Cardiac muscle cell (in vitro differentiated cells and primary cell): ENCODE measurements around the gene NAGLU. TPM values are rescaled to one million over a fixed set of nuclear protein-coding genes. Genes with fewer than 3 reads are reported as not detected.
"Not testable (repeated sequence)": the region's sequence is repeated elsewhere in the genome, so short reads cannot be mapped to it uniquely, and the experiment has no call there.

Experiments
- DNase-seq, 2 donors: peaks; one replicate each; pipeline versions ENCODE4 v3.0.0 to v3.0.0-alpha.2; 2010 to 2017; ENCODE audit warnings: low read depth in 1 of 2, low spot score in 1 of 2
- H3K27ac ChIP-seq: fragments of 200-600 bp; sonication (generic); 2 replicates; pipeline ENCODE4 v1.5.1; 2016
- H3K27me3 ChIP-seq: fragments of 200-600 bp; sonication (generic); 2 replicates; pipeline ENCODE4 v1.6.0; 2016; ENCODE audit warnings: control low read depth
- H3K36me3 ChIP-seq: fragments of 200-600 bp; sonication (generic); 2 replicates; pipeline ENCODE4 v1.5.1; 2016; ENCODE audit warnings: control low read depth
- H3K4me1 ChIP-seq: fragments of 200-600 bp; sonication (generic); 2 replicates; pipeline ENCODE4 v1.8.1; 2017; ENCODE audit warnings: low read depth, mild to moderate bottlenecking, mixed run types
- H3K4me3 ChIP-seq: fragments of 200-600 bp; sonication (generic); 2 replicates; pipeline ENCODE4 v1.5.1; 2016; ENCODE audit warnings: mild to moderate bottlenecking
- H3K9me3 ChIP-seq: fragments of 200-600 bp; sonication (generic); 2 replicates; pipeline ENCODE4 v1.5.1; 2017; ENCODE audit warnings: low read depth, mild to moderate bottlenecking, control low read depth
- polyA plus RNA-seq: library from polyadenylated mRNA; unstranded; fragments of >200 nt; fragmentation: Nextera tagmentation; extraction: Ambion mirVana; gene quantifications from 2 replicates; pipeline ENCODE4 v1.2.1, GENCODE V29; 2016
- total RNA-seq: library from RNA; depleted of rRNA; stranded (reverse); fragments of >200 nt; gene quantifications from 2 replicates; pipeline ENCODE4 v1.2.3, GENCODE V29; 2016
- TF ChIP-seq, protein P1 (sequence below): IDR thresholded peaks from 2 replicates; pipeline ENCODE4 v1.5.1; 2012; ENCODE audit warnings: low read depth, mild to moderate bottlenecking, low read length

NAGLU gene
- total and polyA plus RNA-seq, 2 experiments from 2014 or later = 49.0 to 56.9 TPM

DNA sequence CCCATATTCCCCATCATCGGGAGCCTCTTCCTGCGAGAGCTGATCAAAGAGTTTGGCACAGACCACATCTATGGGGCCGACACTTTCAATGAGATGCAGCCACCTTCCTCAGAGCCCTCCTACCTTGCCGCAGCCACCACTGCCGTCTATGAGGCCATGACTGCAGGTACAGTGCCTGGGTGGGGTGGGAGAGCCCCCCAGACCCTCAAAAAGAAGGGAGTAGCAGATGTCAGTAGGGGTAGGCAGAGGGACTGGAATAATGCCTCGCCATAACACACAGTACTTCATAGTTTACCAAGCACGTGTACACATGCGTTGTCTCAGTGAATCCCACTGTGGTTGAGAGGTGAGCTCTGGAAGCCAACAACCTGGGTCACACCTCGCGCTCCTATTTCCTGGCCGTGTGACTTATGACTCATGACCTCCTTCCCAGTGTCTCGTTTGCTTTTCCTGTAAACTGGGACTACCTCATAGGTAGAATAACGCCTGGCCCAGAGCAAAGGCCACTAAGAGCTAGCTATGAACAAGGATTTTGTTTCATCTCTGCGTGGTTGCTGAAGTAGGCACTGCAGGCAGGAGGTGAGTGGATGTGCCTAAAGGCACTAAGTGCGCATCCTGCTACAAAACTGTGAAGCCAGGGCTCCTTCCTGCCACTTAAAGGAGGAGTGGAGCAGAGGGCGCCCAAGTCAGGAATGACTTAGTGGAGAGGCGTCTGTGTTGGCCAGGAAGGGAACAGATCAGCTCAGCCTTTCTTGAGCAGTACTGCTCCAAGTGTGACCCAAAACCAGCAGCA lies 5.2 kb downstream of the NAGLU start:
- TF ChIP-seq, protein P1, sequence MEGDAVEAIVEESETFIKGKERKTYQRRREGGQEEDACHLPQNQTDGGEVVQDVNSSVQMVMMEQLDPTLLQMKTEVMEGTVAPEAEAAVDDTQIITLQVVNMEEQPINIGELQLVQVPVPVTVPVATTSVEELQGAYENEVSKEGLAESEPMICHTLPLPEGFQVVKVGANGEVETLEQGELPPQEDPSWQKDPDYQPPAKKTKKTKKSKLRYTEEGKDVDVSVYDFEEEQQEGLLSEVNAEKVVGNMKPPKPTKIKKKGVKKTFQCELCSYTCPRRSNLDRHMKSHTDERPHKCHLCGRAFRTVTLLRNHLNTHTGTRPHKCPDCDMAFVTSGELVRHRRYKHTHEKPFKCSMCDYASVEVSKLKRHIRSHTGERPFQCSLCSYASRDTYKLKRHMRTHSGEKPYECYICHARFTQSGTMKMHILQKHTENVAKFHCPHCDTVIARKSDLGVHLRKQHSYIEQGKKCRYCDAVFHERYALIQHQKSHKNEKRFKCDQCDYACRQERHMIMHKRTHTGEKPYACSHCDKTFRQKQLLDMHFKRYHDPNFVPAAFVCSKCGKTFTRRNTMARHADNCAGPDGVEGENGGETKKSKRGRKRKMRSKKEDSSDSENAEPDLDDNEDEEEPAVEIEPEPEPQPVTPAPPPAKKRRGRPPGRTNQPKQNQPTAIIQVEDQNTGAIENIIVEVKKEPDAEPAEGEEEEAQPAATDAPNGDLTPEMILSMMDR = no peak
- Histone ChIP-seq H3K4me3 (no peak overlapping the region), H3K27ac (no peak overlapping the region), H3K9me3 (no peaks in the 10 kb centered on the region), H3K36me3 (peaks cover 2% of the 10 kb centered on the region), H3K4me1 (no peaks in the 10 kb centered on the region), H3K27me3 (no peaks in the 10 kb centered on the region)
- DNase-seq = no peak

DNA sequence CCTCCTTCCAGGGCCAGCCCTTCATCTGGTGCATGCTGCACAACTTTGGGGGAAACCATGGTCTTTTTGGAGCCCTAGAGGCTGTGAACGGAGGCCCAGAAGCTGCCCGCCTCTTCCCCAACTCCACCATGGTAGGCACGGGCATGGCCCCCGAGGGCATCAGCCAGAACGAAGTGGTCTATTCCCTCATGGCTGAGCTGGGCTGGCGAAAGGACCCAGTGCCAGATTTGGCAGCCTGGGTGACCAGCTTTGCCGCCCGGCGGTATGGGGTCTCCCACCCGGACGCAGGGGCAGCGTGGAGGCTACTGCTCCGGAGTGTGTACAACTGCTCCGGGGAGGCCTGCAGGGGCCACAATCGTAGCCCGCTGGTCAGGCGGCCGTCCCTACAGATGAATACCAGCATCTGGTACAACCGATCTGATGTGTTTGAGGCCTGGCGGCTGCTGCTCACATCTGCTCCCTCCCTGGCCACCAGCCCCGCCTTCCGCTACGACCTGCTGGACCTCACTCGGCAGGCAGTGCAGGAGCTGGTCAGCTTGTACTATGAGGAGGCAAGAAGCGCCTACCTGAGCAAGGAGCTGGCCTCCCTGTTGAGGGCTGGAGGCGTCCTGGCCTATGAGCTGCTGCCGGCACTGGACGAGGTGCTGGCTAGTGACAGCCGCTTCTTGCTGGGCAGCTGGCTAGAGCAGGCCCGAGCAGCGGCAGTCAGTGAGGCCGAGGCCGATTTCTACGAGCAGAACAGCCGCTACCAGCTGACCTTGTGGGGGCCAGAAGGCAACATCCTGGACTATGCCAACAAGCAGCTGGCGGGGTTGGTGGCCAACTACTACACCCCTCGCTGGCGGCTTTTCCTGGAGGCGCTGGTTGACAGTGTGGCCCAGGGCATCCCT lies 7.4 kb downstream of the NAGLU start:
- TF ChIP-seq, protein P1 = no peak

DNA sequence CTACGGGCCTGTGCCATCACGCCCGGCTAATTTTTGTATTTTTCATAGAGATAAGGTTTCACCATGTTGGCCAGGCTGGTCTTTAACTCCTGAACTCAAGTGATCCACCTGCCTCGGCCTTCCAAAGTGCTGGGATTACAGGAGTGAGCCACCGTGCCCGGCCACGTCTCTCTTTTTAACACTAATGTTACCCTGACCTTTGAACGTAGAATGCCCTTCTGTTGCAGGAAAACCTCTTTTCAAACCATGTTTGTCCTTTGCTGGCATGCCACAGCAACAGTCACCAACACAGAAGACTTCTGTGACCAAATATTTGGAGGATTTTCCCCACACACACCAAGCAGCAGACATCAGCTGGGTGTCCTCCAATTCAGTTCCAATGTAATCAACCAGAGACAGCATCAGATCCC lies 8.8 kb downstream of the NAGLU start:
- H3K9me3 ChIP-seq = no peaks in the 10 kb centered on the region
- H3K4me3 ChIP-seq = no peak overlapping the region
- no peak overlapping the region for H3K27ac ChIP-seq
- peaks cover 2% of the 10 kb centered on the region for H3K36me3 ChIP-seq
- H3K4me1 ChIP-seq = no peaks in the 10 kb centered on the region
- no peaks in the 10 kb centered on the region for H3K27me3 ChIP-seq
- TF ChIP-seq, protein P1 = no peak
- DNase-seq = no peak

More for the DNA sequence above, 7.4 kb downstream of the NAGLU start:
- H3K4me1 ChIP-seq = no peaks in the 10 kb centered on the region
- H3K4me3 ChIP-seq = no peak overlapping the region
- H3K27ac ChIP-seq = no peak overlapping the region
- no peak for DNase-seq
- H3K36me3 ChIP-seq = peaks cover 2% of the 10 kb centered on the region
- no peaks in the 10 kb centered on the region for H3K27me3 ChIP-seq
- no peaks in the 10 kb centered on the region for H3K9me3 ChIP-seq

DNA sequence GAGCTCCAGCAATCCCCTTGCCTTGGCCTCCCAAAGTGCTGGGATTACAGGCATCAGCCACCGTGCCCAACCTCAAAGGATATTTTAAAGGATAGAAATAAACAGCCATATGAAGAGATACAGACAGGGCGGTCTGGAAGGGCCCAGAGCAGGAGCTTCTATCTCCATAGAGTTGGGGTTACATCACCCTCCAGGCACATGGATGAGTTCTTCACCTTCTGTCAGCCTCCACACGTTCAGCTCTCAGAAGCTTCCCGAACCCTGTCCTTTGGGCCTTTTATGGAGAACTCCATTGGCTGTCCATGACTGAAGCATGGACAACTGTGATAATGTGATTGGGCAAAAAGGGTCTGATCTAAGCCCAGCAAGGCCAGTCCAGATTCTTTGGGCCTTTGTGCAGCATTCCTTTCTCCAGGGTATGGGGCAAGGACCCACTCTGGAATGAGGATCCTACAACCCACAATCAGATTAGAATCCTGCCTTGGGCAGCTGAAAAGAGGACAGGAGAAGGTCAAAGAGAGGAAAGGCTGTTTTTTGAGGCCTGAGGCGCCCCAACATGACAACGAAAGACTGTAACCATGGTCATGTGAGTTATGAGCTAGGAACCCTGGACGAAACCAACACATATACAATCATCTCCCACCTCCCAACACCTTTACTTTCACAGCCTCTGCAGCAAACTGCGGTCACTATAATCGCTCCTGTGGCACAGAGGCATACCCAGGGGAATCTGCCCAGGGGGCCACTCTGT lies 9.9 kb downstream of the NAGLU start:
- H3K4me1 ChIP-seq, H3K4me3 ChIP-seq, DNase-seq, H3K27ac ChIP-seq, H3K9me3 ChIP-seq, H3K36me3 ChIP-seq, H3K27me3 ChIP-seq: not testable (repeated sequence)

DNA sequence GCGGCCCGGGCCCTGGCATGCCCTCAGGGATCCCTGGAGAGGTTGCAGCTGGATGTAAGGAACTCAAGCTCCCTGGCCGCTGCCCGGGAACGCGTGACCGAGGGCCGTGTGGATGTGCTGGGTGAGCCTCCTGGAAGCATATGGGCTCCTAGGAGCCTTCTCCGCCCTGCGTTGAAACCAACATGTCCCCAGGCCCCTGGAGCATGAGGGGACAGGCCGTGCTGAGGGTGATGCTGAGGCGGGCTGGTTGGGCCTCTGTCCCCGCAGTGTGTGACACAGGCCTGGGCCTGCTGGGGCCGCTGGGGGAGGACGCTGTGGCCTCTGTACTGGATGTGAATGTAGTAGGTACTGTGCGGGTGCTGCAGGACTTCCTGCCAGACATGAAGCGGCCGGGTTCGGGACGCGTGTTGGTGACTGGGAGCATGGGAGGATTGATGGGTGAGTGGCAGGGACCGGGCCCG lies 11.0 kb downstream of the NAGLU start:
- DNase-seq = no peak
- TF ChIP-seq, protein P1 = no peak
- Histone ChIP-seq H3K27ac (no peak overlapping the region), H3K4me3 (no peak overlapping the region), H3K36me3 (peaks cover 2% of the 10 kb centered on the region), H3K27me3 (no peaks in the 10 kb centered on the region), H3K9me3 (no peaks in the 10 kb centered on the region), H3K4me1 (no peaks in the 10 kb centered on the region)
